ENCODE measurements around the gene FOXD2. TPM values are rescaled to one million over a fixed set of nuclear protein-coding genes. Genes with fewer than 3 reads are reported as not detected.
A peak's percentile ranks its signal among the peaks of the same experiment; 100 is the strongest.

The FOXD2 gene
- polyA plus RNA-seq, 2 of the 4 experiments (the other 2 are of a cell fraction), result 0.13 to 0.35 TPM

GRCh38 chr1:47442842-47443529 is 5.1 kb downstream of the FOXD2 start:
- ATAC-seq, result no peak
- FAIRE-seq, result no peak
- no peak overlapping the region for H3K4me3 ChIP-seq
- CTCF ChIA-PET, result interaction anchor here (3.2 kb wide), 1 partner anchor 268 kb away, joined by 16 read pairs; no protein-coding TSS in a partner anchor
- H3K27ac ChIP-seq, result no peak overlapping the region
- no peak for TF ChIP-seq ZSCAN20 (CRISPR knock-in tag; IDR thresholded peaks at IDR 0.05)
- no peak for TF ChIP-seq BHLHE40 (IDR thresholded peaks at IDR 0.05; ENCODE audit: low read depth, low read length)
- no peak for TF ChIP-seq MYC (IDR thresholded peaks at IDR 0.05; ENCODE audit: borderline replicate concordance, low read length)
- TF ChIP-seq POLR2AphosphoS2 (conservative IDR thresholded peaks at IDR 0.05; ENCODE audit: low read length), result no peak
- H3K4me2 ChIP-seq, result no peak overlapping the region
- no peaks in the 10 kb centered on the region for H3K9me3 ChIP-seq
- 74% methylated on average over 9 of the region's 9 CpGs for WGBS (ENCODE audit: missing lambda C conversion rate)
- H3K4me1 ChIP-seq, result no peaks in the 10 kb centered on the region
- POLR2A ChIA-PET, result no interaction called here
- no peak for DNase-seq (ENCODE audit: low read depth in 1 of 2, low spot score in 1 of 2)

GRCh38 chr1:47443530-47444296 is 5.9 kb downstream of the FOXD2 start:
- CTCF ChIA-PET, result interaction anchor here (0.8 to 3.2 kb wide), 3 partner anchors 8 to 267 kb away, joined by 3 to 16 read pairs (median 5); no protein-coding TSS in a partner anchor
- FAIRE-seq (no peak), DNase-seq (ENCODE audit: low read depth in 1 of 2, low spot score in 1 of 2) (no peak), ATAC-seq (no peak)
- POLR2A ChIA-PET, result no interaction called here
- H3K4me2 ChIP-seq, result no peak overlapping the region; the same call in 2 of the 3 replicates
- H3K27ac ChIP-seq, result no peak overlapping the region
- WGBS (ENCODE audit: missing lambda C conversion rate), result 90% methylated on average over 32 of the region's 45 CpGs
- H3K9me3 ChIP-seq, result no peaks in the 10 kb centered on the region
- no peaks in the 10 kb centered on the region for H3K4me1 ChIP-seq
- TF ChIP-seq FOXS1 (CRISPR knock-in tag; IDR thresholded peaks at IDR 0.05), result no peak
- TF ChIP-seq CEBPB (IDR thresholded peaks at IDR 0.05), result no peak
- no peak for TF ChIP-seq ZC3H11A (IDR thresholded peaks at IDR 0.05)
- no peak for TF ChIP-seq GATA3 (IDR thresholded peaks at IDR 0.05; ENCODE audit: borderline replicate concordance)
- no peak for TF ChIP-seq NFE2L2 (conservative IDR thresholded peaks at IDR 0.05; ENCODE audit: low read length)
- no peak for TF ChIP-seq HDAC2 (IDR thresholded peaks at IDR 0.05)
- TF ChIP-seq HEYL (CRISPR knock-in tag; IDR thresholded peaks at IDR 0.05), result no peak
- no peak for TF ChIP-seq NPAS2 (CRISPR knock-in tag; IDR thresholded peaks at IDR 0.05; ENCODE audit: borderline replicate concordance)
- TF ChIP-seq CBX2 (IDR thresholded peaks at IDR 0.05; ENCODE audit: borderline replicate concordance, low read depth), result no peak
- TF ChIP-seq E2F6 (IDR thresholded peaks at IDR 0.05; ENCODE audit: borderline replicate concordance, low read depth), result no peak
- no peak for TF ChIP-seq KDM5A (IDR thresholded peaks at IDR 0.05)
- no peak for TF ChIP-seq HOXA7 (CRISPR knock-in tag; IDR thresholded peaks at IDR 0.05)
- TF ChIP-seq TP53 (CRISPR knock-in tag; IDR thresholded peaks at IDR 0.05), result no peak
- TF ChIP-seq BCL3 (IDR thresholded peaks at IDR 0.05), result no peak
- TF ChIP-seq MAX (IDR thresholded peaks at IDR 0.05), result no peak
- TF ChIP-seq ZSCAN20 (CRISPR knock-in tag; IDR thresholded peaks at IDR 0.05), result no peak
- TF ChIP-seq CBX8 (IDR thresholded peaks at IDR 0.05), result no peak
- H3K4me3 ChIP-seq, result no peak overlapping the region

- no peaks in the 10 kb centered on the region for H3K4me1 ChIP-seq
- POLR2A ChIA-PET, result no interaction called here
- H3K9me3 ChIP-seq, result no peaks in the 10 kb centered on the region
- peak overlapping the region; percentile 46 for H3K4me3 ChIP-seq
- 82% methylated on average over 15 of the region's 15 CpGs for WGBS (ENCODE audit: missing lambda C conversion rate)
- no peak for DNase-seq (ENCODE audit: low read depth in 1 of 2, low spot score in 1 of 2)
- peak overlapping the region; percentile 57 to 72; a peak in 3 of 6 replicates for H3K27ac ChIP-seq
- peak overlapping the region; percentile 97 for H3K4me2 ChIP-seq
- ATAC-seq, result no peak; a peak in 1 of 6 replicates
- no peak for FAIRE-seq
- CTCF ChIA-PET, result interaction anchor here (0.6 to 1.1 kb wide), 3 partner anchors 8 to 33 kb away, joined by 3 to 5 read pairs (median 4); no protein-coding TSS in a partner anchor
- TF ChIP-seq SMC3 (IDR thresholded peaks at IDR 0.05), result no peak
- no peak for TF ChIP-seq JUNB (IDR thresholded peaks at IDR 0.05)
- no peak for TF ChIP-seq ESRRA (IDR thresholded peaks at IDR 0.05; ENCODE audit: borderline replicate concordance, low read length)
- TF ChIP-seq REST (IDR thresholded peaks at IDR 0.05), result no peak
- TF ChIP-seq HEYL (CRISPR knock-in tag; IDR thresholded peaks at IDR 0.05), result no peak
- no peak for TF ChIP-seq CBX8 (IDR thresholded peaks at IDR 0.05)
- TF ChIP-seq ZNF302 (CRISPR knock-in tag; IDR thresholded peaks at IDR 0.05), result no peak
- no peak for TF ChIP-seq PHF8 (IDR thresholded peaks at IDR 0.05; ENCODE audit: borderline replicate concordance, low read depth)
- TF ChIP-seq HOXA7 (CRISPR knock-in tag; IDR thresholded peaks at IDR 0.05), result no peak
- TF ChIP-seq E2F6 (IDR thresholded peaks at IDR 0.05; ENCODE audit: borderline replicate concordance, low read depth), result no peak
- TF ChIP-seq TP53 (CRISPR knock-in tag; IDR thresholded peaks at IDR 0.05), result no peak
- no peak for TF ChIP-seq CBX2 (IDR thresholded peaks at IDR 0.05; ENCODE audit: borderline replicate concordance, low read depth)
- TF ChIP-seq EHMT2 (IDR thresholded peaks at IDR 0.05; ENCODE audit: low read depth), result no peak
- no peak for TF ChIP-seq NPAS2 (CRISPR knock-in tag; IDR thresholded peaks at IDR 0.05; ENCODE audit: borderline replicate concordance)
Measured at GRCh38 chr1:47444297-47444561, 6.4 kb downstream of the FOXD2 start.

Measured in A549 (cell line).